ENCODE measurements around the gene SYT11.
A peak's percentile ranks its signal among the peaks of the same experiment; 100 is the strongest.

SYT11 gene

DNA sequence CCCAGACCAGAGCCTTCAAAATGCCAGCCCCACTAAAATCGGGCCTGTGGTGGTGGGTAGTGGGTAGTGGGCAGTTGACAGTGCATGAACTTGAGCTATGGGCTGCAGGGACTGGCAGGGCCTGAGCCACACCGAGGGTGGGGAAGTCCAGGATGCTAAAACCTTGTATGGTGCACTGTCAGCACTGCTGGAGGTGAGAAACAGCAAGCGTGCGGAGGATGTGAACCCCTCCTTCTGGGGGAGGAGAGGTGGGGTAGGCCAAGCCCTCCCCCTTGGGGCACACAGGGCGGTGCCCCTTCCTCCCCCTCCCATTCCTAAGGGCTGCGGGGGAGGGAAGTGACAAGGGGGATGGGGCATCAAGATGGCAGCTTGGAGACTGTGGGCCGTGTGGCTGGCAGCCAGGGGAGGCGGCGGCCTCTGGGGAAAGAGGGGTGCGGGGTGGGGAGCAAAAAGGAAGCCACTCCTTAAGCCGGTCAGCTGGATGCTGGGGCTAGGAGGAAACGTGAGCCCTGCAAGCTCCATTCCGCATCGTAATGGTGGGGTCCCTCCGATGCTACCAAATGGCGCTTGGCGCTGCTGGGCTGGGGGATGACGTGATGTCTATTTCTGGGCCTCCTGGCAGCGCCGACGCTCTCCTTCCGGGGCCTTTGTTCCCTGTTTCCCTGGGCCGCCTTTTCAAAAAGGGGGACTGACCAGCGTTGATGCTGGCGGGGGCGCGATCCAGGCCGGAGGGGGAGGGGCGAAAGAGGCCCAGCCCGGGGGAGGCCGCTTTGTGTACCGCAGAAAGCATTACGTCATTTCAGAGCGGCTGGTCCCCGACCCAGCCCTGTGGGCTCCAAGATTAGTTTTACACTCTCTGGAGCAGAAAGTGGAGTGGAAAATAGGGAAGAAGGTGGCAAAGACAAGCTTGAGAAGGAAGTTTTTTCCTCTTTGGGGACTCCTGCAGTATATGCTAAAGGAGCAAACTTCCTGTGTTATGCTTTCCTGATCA is 809 bp downstream of the SYT11 start:
- DNase-seq (ENCODE audit: extremely low spot score, insufficient read length, low read depth), result peak; percentile 47
- FAIRE-seq, result peak; percentile 44

- DNase-seq (ENCODE audit: extremely low spot score, insufficient read length, low read depth), result no peak
Observed at GRCh38 chr1:155860970-155861510, 1.7 kb downstream of the SYT11 start.

GRCh38 chr1:155861896-155862295 is 2.5 kb downstream of the SYT11 start:
- FAIRE-seq (no peak), DNase-seq (ENCODE audit: extremely low spot score, insufficient read length, low read depth) (no peak)

More at GRCh38 chr1:155860970-155861510, 1.7 kb downstream of the SYT11 start:
- no peak for FAIRE-seq

DNA sequence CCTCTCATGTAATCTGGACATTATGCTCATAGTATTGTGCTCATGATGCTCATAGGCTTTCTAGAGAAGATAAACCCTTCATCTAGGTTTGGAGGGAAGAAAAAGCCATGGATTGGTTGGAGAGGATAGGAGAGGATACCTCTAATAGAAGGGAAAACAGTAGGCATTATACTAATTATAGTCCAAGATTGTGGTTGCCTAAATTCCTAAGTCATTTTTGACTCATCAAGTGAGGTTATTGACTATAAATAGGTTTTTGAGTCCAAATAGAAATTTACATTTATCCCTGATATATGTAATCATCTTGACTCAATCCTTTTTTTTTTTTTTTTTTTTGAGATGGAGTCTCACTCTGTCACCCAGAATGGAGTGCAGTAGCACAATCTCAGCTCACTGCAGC is 5.0 kb downstream of the SYT11 start:
- FAIRE-seq (no peak), DNase-seq (ENCODE audit: extremely low spot score, insufficient read length, low read depth) (no peak)

- no peak for FAIRE-seq
- DNase-seq (ENCODE audit: extremely low spot score, insufficient read length, low read depth), result no peak
Observed at GRCh38 chr1:155867766-155868165, 8.4 kb downstream of the SYT11 start.

DNA sequence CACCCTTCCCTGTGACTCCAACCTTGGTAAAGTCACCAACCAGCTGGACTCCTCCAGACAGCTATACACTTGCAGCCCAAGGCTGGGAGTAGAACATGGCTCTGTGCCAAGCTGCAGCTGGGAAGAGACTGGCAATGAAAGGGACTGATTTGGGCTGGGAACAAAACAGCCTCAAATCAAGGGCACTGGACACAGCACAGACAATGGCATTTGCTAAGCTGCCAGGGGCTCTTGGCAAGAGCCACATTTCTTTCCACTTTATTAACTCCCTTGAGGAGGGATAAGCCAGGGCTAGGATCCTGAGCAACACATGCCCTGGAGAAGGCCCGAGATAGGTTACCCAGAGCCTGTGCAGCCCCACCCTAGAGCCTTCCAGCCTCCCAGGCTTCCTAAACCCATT is 12.0 kb downstream of the SYT11 start:
- DNase-seq (ENCODE audit: extremely low spot score, insufficient read length, low read depth), result no peak
- FAIRE-seq, result no peak

- no peak for FAIRE-seq
- no peak for DNase-seq (ENCODE audit: extremely low spot score, insufficient read length, low read depth)
Observed at GRCh38 chr1:155872527-155872926, 13.2 kb downstream of the SYT11 start.

- no peak for FAIRE-seq
- no peak for DNase-seq (ENCODE audit: extremely low spot score, insufficient read length, low read depth)
Observed at GRCh38 chr1:155873860-155874259, 14.5 kb downstream of the SYT11 start.

DNA sequence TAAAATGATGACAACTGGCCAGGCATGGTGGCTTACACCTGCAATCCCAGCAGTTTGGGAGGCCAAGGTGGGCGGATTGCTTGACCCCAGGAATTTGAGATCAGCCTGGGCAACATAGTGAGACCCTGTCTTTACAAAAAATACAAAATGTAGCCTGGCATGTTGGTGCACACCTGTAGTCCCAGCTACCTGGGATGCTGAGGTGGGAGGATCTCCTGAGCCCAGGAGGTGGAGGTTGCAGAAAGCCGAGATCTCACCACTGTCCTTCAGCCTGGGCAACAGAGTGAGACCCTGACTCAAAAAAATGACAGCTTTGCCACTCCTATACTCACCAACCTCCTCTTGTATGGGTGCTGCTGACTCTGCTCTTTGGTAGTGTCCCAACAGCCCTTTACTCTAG is 18.6 kb downstream of the SYT11 start:
- DNase-seq (ENCODE audit: extremely low spot score, insufficient read length, low read depth) (no peak), FAIRE-seq (no peak)

DNA sequence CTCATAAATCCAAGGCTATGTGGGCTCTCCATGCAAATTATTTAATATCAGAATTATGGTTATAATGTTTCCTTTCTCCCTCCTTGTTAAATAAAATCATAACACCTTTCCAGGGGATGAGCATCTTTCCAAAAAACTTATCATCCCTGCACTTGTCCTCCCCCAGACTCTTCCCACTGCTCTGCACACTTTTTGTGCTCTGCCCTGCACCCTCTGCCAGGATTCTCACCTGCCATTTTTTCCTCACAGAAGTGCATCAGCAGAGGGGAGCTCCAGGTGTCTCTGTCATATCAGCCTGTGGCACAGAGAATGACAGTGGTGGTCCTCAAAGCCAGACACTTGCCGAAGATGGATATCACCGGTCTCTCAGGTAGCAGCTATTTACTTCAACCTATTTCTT is 20.9 kb downstream of the SYT11 start:
- no peak for FAIRE-seq
- DNase-seq (ENCODE audit: extremely low spot score, insufficient read length, low read depth), result no peak

- no peak for DNase-seq (ENCODE audit: extremely low spot score, insufficient read length, low read depth)
- no peak for FAIRE-seq
Observed at GRCh38 chr1:155880950-155881349, 21.6 kb downstream of the SYT11 start.

GRCh38 chr1:155882235-155882634 is 22.9 kb downstream of the SYT11 start:
- FAIRE-seq (peak; percentile 64), DNase-seq (ENCODE audit: extremely low spot score, insufficient read length, low read depth) (no peak)

DNA sequence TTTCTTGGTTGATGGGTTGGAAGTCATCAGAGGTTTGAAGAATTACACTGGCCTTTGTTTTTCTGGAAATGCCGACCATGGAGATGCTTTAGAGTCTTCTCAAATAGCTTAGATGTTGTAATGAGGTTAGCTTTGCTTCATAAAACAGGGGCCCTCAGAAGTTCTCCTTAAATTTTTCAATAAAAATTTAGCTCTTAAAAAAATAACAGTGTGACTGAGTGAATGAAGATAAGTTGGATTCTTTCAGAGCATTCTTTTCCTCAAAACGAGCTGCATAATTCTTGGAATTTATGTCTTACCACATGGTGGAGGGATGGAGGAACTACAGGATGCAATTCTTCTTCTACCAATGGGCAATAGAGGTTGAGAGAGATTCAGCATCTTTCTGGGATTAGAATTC is 23.4 kb downstream of the SYT11 start:
- FAIRE-seq, result no peak
- DNase-seq (ENCODE audit: extremely low spot score, insufficient read length, low read depth), result no peak

DNA sequence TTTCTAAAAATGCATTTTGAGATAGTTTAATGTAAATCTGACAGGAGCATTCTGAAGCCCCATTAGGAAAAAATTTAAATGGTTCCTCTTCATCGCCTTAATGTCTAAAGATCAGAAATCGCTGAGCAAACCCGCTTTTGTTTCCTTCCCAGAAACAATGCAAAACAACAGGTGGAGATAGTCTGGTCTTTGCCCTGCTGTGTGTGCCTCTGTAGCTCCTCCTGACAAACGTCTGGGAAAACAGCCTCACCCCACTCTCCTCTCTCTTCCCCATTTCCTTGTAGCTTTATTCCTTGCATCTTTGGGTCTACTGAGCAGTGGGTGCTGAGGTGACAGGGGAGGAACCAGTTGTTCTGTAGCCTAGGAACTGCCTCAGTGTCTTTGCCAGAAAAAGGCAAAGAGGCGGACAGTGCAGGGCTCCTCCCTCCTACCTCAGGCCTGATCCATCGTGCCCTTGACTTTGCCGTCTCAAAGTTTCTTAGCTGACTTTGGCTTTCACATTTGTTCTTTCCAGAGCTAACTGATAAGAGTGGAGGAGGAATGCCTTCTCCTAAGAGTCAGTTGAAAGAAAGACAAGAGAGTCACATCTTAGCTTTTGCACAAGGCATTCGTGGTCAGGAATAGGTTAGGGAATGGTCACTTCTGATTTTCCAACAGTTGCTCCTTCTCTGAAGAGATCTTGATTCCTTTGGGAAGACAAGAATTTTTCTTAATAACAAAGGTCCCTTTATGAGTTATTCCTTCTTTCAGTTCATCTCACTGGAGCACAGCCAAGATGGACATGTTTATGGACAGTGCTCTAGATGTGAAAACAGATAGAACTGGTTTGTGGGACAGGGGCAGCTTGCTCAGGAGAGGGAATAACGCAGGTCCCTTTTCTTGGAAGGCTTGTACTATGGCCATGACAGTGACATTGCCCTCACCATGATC is 24.9 kb downstream of the SYT11 start:
- FAIRE-seq, result no peak
- no peak for DNase-seq (ENCODE audit: extremely low spot score, insufficient read length, low read depth)

DNA sequence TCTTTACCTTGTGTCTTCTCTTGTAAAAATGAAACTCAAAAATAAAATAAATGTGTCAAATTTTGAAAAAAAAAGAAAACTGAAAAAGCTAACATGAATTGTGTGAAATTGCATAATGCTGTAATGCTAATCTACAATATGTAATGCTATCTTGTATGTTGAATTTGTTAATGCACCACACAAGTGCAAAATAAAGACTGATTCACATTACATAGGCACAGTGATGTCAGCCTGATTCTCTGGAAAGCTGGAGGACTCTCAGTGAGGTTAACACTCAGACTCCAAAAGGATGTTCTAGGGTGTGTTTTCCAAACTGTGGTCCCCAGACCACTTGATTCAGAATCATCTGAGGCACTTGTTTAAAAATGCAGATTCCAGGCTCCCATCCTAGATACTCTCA is 25.6 kb downstream of the SYT11 start:
- no peak for FAIRE-seq
- DNase-seq (ENCODE audit: extremely low spot score, insufficient read length, low read depth), result no peak

GRCh38 chr1:155888481-155888880 is 29.1 kb downstream of the SYT11 start:
- FAIRE-seq, result no peak
- DNase-seq (ENCODE audit: extremely low spot score, insufficient read length, low read depth), result no peak

DNA sequence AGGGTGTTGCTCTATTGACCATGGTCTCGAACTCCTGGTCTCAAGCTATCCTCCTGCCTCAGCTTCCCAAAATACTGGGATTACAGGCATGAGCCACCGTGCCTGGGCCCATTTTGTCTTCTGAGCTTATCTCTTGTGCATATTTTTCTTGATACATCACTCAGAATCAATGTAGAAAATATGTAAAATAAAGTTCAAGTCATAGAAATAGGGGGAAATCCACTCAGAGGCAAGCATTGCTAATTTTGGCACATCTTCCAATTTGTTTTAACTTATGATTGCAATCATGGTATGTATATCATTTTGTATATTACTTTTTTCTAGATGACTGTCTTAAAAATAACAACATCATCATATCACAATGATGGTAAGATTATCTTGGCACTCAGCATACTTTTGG is 30.2 kb downstream of the SYT11 start:
- FAIRE-seq, result no peak

DNA sequence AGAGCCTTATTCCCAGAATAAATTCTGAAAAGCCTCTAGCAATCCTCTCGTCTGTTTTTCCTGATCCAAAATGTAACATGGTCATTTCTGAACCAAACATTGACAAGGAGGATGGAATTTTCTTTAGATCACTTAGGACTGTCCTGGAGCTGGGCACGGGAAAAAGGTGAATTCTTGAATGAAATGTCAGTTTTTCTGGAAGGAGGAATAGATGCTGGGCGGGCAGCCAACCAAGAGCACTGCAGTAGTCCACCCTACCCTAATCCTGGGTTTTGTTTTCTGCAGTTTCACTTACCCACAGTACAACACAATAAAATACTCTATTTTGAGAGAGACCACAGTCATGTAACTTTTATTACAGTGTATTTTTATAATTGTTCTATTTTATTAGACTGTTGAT is 30.9 kb downstream of the SYT11 start:
- DNase-seq (ENCODE audit: extremely low spot score, insufficient read length, low read depth) (no peak), FAIRE-seq (no peak)

More for the DNA sequence above, 30.2 kb downstream of the SYT11 start:
- DNase-seq (ENCODE audit: extremely low spot score, insufficient read length, low read depth), result no peak

DNA sequence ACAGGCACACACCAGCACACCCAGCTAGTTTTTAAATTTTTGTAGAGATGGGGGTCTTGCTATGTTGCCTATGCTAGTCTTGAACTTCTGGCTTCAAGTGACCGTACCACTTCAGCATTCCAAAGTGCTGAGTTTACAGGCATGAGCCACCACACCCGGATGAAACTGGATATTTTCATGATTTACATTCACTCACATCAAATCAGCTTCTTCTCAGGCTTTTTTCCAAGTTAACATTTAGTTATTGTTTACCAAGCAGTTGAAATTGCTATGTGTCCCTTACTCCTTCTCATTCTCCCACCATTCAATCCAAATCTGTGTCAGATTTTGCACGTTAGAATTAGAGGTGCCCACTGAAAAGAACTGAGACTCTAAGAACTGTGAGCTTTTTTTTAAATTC is 33.4 kb downstream of the SYT11 start:
- FAIRE-seq (no peak), DNase-seq (ENCODE audit: extremely low spot score, insufficient read length, low read depth) (no peak)

DNA sequence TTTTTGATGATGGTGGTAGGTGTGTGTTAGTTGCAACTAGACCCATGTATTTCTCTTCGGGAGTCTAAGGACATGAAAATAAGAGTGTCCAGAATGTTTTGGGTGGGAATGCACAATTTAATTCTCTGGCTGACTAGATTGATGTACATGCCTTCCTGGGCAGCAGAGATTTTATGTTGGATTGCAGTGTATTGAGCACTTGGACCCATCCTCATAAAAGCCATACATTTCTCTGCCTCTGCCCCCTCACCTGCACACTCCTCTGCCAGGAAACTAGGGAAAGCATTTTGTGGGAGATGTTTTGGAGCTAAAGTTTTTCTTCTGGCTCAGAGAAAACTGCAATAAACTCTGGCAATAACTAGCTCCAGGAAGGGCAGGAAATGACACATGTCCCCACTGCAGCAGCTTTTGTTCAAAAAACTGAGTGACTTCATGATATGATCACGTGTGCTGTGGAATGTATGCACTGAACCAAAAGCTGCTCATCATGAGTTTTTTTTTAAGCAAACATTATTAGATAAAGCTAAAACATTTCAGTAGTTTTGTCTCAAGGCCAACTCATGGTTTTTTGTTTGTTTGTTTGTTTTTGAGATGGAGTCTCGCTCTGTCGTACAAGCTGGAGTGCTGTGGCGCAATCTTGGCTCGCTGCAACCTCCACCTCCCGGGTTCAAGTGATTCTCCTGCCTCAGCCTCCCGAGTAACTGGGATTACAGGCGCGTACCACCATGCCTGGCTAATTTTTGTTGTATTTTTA is 34.2 kb downstream of the SYT11 start:
- no peak for FAIRE-seq
- no peak for DNase-seq (ENCODE audit: extremely low spot score, insufficient read length, low read depth)
